GM21423 (cell line): Measurements from ENCODE around the gene UGT1A4.
"Not testable (repeated sequence)": the region's sequence is repeated elsewhere in the genome, so short reads cannot be mapped to it uniquely, and the experiment has no call there.

Experiments
- ATAC-seq: cut with Tn5 transposase; IDR thresholded peaks from one replicate; pipeline ENCODE4 v1.9.1; 2021; ENCODE audit warnings: mild to moderate bottlenecking, moderate library complexity; ENCODE audit not compliant: unreplicated experiment

UGT1A4 gene

DNA sequence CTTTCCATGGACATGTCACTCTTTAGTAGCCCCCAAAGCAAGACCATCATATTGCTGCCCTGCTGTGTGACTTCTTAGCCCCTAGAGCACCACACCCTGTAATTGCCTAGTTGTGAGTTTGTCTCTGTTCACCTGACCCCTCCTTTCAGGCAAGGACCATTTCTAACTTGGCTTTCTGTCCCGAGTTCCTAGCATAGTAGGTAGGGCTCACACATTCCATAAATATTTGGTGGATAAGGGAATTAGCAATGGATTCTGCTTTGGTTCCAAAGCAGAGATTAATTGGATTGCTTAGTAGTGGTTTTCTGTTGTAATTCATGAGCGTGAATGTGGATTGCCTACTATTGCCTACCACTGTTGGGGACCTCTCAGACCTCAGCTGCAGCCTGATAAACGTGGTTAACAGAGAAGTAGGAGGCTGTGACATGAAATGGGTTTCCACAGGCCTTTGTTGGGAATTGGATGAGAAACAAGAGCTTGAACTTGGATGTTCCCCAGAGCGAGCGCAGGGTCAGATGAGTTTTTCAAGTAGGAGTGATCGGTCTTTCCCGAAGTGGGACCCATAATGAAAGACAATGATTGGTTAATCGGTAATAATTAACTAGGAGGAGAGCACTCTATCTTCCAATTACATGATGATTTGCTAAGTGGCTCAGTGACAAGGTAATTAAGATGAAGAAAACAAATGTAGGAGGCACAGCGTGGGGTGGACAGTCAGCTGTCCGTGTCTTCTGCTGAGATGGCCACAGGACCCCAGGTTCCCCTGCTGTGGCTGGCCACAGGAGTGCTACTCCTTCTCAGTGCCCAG is 28.1 kb downstream of the UGT1A4 start:
- no peak for ATAC-seq

DNA sequence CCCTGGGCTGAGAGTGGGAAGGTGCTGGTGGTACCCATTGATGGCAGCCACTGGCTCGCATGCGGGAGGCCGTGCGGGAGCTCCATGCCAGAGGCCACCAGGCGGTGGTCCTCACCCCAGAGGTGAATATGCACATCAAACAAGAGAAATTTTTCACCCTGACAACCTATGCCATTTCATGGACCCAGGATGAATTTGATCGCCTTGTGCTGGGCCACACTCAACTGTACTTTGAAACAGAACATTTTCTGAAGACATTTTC is 28.7 kb downstream of the UGT1A4 start:
- ATAC-seq = no peak

DNA sequence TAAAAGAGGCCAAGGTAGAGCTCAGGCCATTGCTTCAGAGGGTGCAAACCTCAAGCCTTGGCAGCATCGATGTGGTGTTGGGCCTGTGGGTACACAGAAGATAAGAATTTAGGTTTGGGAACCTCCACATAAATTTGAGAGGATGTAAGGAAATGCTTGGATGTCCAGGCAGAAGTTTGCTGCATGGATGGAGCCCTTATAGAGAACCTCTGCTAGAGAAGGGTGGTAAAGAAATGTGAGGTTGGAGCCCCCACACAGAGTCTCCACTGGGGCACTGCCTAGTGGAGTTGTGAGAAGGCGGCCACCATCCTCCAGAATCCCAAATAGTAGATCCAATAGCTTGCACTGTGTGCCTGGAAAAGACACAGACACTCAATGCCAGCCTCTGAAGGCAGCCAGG is 32.2 kb downstream of the UGT1A4 start:
- not testable (repeated sequence) for ATAC-seq

DNA sequence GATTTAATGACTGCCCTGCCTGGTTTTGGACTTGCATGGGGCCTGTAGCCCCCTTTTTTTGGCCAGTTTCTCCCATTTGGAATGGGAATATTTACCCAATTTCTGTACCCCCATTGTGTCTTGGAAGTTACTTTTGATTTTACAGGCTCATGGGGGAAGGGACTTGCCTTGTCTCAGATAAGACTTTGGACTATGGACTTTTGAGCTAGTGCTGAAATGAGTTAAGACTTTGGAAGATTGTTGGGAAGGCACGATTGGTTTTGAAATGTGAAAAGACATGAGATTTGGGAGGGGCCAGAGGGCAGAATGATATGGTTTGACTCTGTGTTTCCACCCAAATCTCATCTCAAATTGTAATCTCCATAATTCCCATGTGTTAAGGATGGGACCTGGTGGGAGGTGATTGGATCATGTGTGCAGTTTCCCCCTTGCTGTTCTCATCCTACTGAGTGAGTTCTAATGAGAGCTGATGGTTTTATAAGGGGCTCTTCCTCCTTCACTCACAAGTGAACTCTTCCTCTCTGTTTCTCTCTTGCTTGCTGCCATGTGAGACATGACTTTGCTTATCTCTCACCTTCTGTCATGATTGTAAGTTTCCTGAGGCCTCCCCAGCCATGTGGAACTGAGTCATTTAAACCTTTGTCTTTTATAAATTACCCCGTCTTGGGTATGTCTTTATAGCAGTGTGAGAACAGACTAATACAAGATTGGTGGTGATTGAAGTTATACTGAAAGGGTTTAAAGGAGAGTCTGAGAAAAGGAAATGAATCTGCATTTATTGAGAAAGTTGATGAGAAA is 32.9 kb downstream of the UGT1A4 start:
- ATAC-seq = not testable (repeated sequence)

DNA sequence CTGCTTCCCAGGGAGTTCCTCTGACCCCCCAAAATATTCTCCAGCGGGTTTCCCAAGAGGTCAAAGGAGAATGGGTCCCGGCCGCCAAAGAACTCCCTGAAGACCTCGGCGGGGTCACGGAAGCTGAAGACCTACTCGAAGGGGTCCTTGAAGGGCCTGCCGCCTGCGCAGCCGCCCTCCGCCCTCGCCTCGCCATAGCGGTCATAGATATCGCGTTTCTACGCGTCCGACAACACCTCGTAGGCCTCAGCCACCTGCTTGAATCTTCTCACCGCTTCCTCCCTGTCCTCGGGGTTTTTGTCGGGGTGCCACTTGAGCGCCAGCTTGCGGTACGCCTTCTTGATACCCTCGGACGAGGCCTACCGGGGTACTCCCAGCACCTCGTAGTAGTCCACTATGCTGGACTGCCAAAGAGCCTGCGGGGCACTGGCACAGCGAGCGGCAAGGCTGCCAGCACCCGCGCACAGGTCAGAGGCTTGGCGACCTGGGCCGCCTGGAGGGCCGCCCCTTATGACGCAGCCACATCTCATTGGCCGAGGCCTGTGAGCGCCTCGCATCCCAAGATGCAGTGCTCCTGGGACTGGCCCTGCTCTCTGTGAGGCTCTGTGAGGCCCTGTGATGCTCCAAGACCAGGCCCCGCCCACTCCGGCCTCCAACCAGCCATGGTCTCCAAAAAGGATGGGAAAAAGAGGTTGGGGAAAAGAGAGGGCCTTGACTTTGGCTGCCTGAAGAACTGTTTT is 36.5 kb downstream of the UGT1A4 start:
- no peak for ATAC-seq

DNA sequence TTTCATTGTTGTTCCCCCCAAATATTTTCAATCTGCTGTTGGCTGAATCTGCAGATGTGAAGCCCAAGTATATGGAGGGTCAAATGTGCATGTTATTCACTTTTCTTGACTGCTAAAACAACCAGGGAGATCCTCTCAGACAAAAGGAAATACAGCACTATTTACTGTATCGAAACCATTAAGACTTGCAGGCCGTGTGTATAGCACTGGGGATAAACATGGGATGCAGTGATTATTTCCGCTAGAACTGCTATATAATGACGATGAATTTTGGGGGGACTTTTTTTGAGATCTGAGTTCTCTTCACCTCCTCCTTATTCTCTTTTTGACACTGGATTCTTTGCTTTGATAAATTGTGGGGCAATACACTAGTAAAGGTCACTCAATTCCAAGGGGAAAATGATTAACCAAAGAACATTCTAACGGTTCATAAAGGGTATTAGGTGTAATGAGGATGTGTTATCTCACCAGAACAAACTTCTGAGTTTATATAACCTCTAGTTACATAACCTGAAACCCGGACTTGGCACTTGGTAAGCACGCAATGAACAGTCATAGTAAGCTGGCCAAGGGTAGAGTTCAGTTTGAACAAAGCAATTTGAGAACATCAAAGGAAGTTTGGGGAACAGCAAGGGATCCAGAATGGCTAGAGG is 38.0 kb downstream of the UGT1A4 start:
- no peak for ATAC-seq

DNA sequence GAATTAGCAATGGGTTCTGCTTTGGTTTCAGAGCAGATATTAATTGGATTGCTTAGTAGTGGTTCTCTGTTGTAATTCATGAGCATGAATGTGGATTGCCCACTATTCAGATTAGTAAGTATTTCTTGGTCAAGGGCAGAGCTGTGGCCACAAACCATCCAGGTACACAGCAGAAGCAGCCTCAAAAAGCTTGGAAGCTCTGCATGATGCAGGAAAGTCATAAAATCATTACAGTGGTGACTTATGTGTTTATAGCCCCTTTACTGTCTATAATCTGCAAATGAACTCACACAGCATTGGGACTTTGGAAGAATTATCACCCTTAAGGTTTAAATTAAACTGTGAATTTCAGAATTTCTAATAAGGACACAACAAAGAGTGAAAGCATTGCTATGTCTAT is 39.6 kb downstream of the UGT1A4 start:
- ATAC-seq = no peak

DNA sequence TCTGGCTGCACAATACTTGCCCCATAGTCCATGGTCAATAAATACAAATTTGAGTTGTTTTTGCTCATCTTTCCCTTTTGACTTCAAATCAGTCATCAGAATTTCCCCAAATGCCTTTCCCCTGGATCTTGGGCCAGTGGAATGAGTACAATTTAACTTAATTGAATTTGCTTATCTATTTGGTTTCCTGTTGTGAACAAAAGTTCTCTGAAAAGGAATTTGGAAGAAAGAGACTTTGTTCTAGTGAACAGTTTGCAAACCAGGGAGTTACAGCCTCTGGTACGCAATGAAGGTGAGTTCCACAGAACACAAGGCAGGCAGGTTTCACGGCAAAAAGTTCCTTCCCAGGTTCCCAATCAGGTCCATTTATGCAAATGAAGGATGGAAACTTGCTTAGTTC is 40.3 kb downstream of the UGT1A4 start:
- no peak for ATAC-seq

DNA sequence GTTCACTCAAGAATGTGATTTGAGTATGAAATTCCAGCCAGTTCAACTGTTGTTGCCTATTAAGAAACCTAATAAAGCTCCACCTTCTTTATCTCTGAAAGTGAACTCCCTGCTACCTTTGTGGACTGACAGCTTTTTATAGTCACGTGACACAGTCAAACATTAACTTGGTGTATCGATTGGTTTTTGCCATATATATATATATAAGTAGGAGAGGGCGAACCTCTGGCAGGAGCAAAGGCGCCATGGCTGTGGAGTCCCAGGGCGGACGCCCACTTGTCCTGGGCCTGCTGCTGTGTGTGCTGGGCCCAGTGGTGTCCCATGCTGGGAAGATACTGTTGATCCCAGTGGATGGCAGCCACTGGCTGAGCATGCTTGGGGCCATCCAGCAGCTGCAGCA is 41.5 kb downstream of the UGT1A4 start, which contains the start of gene UGT1A1:
TSS of gene UGT1A1 (plus strand) at position 228 of the 400 bp plus-strand sequence. CDS start at position 246, 18 bp downstream.
- no peak for ATAC-seq

DNA sequence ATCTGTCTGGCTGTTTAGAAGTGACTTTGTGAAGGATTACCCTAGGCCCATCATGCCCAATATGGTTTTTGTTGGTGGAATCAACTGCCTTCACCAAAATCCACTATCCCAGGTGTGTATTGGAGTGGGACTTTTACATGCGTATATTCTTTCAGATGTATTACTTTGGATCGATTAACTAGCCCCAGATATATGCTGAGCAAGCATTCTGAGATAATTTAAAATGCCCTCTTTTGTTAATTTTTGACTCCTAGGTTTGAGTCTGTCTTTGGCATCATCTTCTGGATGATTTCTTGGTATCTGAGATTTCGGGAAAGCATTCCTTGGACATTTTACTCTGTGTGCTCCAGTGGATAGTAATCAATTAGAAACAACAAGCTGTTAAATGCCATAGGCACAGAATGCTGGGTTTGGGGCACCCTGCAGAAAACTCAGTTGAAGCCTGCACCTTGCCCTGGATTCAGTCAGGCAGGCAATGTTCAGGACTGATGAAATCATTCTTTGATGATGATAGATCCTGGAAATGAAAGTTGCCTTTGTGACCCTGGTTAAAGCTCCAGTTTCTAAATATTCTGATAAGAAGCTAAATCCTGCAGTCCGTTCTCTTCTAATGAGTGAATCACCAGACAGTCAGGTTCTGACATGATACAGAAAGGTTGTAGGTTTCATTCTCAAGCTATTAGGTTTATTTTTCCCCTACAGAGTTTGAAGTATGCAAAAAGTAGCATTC is 42.7 kb downstream of the UGT1A4 start:
- ATAC-seq = no peak

DNA sequence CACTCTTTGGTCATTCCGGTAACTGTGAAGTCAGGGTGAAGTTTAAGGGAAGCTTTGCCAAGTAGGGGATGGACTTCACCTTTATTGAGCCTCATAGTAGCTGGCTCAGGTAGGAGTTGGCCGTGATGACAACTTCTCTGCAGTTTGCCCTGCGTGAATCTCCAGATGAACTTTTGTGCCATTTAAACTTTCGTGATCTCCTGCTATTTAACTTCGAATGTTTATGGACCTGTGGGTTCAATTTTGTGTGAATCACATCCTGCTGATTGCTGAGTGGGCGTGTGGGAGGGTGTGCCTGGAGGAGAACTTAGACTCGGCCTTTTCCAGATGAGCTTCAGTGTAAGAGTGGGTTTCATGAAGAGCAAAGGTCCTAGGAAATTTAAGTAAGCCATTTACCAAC is 45.7 kb downstream of the UGT1A4 start:
- ATAC-seq = no peak

DNA sequence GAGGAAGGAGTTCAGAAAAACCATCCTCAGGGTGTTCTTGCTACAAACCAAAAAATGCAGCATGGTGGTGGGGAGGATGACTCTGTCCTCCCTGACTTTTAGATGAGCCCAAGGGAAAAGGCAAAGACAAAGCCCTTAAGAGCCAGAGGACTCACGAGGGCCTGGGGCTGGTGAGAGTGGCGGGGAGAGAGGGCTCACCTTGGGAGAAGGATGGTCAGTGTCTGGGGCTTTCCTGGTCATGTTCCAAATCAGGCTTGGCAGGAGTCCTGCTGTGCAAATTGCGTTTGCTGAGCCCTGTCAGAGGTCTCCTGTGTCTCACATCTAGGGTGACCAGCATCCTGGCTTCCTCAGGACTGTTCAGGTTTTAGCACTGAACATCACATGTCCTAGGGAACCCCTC is 46.2 kb downstream of the UGT1A4 start:
- no peak for ATAC-seq

DNA sequence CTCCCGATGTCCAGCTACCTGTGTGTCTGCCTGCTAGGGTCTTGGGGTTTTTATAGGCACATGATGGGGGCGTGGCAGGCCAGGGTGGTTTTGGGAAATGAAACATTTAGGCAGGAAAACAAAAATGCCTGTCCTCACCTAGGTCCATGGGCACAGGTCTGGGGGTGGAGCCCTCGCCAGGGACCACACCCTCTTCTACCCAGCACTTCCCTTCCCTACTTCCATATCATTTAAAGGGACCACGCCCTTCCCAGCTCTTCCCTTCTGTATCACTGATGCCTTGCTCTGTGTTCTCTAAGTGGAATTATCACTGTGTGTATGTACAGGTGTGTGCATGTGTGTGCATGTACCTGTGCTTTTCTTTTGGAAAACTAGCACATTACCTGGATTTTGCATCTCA is 47.9 kb downstream of the UGT1A4 start:
- ATAC-seq = no peak

DNA sequence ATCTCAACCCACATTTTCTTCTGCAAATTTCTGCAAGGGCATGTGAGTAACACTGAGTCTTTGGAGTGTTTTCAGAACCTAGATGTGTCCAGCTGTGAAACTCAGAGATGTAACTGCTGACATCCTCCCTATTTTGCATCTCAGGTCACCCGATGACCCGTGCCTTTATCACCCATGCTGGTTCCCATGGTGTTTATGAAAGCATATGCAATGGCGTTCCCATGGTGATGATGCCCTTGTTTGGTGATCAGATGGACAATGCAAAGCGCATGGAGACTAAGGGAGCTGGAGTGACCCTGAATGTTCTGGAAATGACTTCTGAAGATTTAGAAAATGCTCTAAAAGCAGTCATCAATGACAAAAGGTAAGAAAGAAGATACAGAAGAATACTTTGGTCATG is 49.5 kb downstream of the UGT1A4 start:
- ATAC-seq = no peak

DNA sequence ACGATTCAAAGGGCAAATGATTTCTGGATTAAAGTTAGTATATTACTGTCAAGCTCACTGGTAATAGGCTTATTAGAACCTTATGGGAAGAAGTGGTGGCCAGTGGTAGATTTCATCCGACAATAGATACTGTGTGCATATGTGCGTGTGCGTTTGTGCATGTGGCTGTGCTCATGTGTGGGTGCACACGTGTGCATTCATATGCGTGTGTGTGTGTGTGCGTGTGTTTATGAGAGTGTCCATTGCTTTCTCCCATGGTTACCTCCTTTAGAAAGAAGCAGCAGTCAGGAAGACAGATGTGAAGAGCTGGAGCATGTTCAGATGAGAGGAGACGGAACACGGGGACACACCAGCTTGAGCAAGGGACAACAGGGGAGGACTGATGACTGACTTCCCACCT is 50.7 kb downstream of the UGT1A4 start:
- ATAC-seq = no peak

DNA sequence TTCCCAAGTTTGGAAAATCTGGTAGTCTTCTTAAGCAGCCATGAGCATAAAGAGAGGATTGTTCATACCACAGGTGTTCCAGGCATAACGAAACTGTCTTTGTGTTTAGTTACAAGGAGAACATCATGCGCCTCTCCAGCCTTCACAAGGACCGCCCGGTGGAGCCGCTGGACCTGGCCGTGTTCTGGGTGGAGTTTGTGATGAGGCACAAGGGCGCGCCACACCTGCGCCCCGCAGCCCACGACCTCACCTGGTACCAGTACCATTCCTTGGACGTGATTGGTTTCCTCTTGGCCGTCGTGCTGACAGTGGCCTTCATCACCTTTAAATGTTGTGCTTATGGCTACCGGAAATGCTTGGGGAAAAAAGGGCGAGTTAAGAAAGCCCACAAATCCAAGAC is 53.6 kb downstream of the UGT1A4 start:
- no peak for ATAC-seq

DNA sequence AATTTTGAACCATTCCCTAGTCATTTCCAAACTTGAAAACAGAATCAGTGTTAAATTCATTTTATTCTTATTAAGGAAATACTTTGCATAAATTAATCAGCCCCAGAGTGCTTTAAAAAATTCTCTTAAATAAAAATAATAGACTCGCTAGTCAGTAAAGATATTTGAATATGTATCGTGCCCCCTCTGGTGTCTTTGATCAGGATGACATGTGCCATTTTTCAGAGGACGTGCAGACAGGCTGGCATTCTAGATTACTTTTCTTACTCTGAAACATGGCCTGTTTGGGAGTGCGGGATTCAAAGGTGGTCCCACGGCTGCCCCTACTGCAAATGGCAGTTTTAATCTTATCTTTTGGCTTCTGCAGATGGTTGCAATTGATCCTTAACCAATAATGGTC is 54.0 kb downstream of the UGT1A4 start:
- ATAC-seq = no peak

DNA sequence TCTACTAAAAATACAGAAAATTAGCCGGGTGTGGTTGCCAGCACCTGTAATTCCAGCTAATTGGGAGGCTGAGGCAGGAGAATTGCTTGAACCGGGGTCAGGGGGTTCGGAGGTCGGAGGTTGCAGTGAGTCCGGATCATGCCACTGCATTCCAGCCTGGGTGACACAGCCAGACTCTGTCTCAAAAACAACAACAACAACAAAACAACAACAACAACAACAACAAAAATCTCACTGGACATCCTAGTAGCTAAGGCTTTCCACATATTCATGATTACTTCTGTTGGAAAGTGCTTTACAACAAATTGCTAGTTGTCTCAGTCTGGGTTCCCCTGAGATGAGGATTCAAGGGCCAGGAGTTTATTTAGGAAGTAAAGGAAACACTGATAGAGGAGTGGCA is 55.3 kb downstream of the UGT1A4 start:
- no peak for ATAC-seq

DNA sequence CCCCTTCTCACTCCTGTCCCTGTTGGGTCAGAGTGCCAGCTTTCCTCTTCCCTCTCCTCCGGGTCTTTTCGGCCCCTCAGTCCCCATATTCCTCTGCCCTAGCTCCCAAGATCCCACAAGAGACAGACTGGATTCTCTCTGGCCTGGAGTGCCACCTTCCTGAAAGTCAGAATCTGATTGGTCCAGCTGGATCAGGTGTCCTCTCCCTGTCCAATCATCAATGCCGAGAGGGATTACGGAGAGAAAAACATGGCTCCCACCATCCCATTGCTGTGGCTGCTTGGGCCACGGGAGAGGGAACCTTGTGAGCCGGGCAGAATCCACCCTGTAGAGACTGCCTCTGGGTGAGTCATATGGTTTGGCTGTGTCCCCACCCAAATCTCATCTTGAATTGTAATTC is 56.9 kb downstream of the UGT1A4 start:
- ATAC-seq = no peak

DNA sequence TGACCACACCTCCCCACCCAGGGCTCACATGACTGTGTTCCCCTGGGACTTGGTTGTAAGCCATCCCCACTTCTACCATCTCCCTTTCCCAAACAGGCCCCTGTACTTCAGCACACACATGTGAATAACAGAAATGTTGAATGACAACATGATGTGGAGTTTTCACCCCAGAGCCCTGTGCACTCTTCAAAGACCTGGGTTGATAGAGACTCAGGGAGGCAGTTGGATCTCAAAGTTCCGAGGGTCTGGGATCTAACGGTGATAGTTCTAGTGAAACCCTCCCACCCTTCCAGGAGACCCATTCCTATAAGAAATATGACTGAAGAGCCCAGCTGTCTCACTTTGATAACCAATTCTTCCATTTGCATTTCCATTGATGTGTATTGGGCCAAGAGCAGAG is 59.5 kb downstream of the UGT1A4 start, which contains the start of gene MROH2A:
TSS of gene MROH2A (plus strand) at position 301 of the 400 bp plus-strand sequence. CDS start 1,029 bp downstream, outside the sequence.
- no peak for ATAC-seq
